Lung (tissue), 12 donors: Measurements from ENCODE around the gene RPL35. TPM values are rescaled to one million over a fixed set of nuclear protein-coding genes. Genes with fewer than 3 reads are reported as not detected.

Experiments
- ATAC-seq: fragments of 200-7000 bp; cut with Tn5 transposase; one replicate; pipeline ENCODE4 v1.9.1; 2020; ENCODE audit warnings: moderate number of reproducible peaks; ENCODE audit not compliant: insufficient read depth, low FRiP score
- DNase-seq, 3 donors: peaks; one replicate each; pipeline ENCODE4 v3.0.0-alpha.2; 2013 to 2017
- H3K27ac ChIP-seq, 2 donors: one replicate each; pipeline ENCODE4 v1.5.1; 2013; ENCODE audit warnings: mild to moderate bottlenecking in 2 of 2, moderate library complexity in 2 of 2, control low read depth in 1 of 2, inconsistent platforms in 1 of 2, low read depth in 1 of 2, low read length in 1 of 2
- H3K27me3 ChIP-seq, 3 donors: one replicate each; pipeline ENCODE4 v1.5.1; 2013; ENCODE audit warnings: low read length in 2 of 3; ENCODE audit not compliant: control insufficient read depth in 3 of 3, insufficient read depth in 3 of 3
- H3K36me3 ChIP-seq, 4 donors: one replicate each; pipeline ENCODE4 v1.5.1; 2013; ENCODE audit warnings: low read length in 4 of 4, mild to moderate bottlenecking in 1 of 4, moderate library complexity in 1 of 4; ENCODE audit not compliant: control insufficient read depth in 4 of 4, insufficient read depth in 4 of 4
- H3K4me1 ChIP-seq, 5 donors: one replicate each; pipeline ENCODE4 v1.5.1; 2013; ENCODE audit warnings: low read length in 5 of 5, mild to moderate bottlenecking in 2 of 5, moderate library complexity in 1 of 5; ENCODE audit not compliant: control insufficient read depth in 5 of 5, insufficient read depth in 5 of 5
- H3K4me3 ChIP-seq: one replicate; pipeline ENCODE4 v1.5.1; 2013; ENCODE audit warnings: mild to moderate bottlenecking, control low read depth, moderate library complexity
- H3K9ac ChIP-seq, 2 donors: one replicate each; pipeline ENCODE4 v1.5.1; 2013; ENCODE audit warnings: low read length in 2 of 2, control low read depth in 1 of 2; ENCODE audit not compliant: insufficient read depth in 1 of 2
- H3K9me3 ChIP-seq, 4 donors: one replicate each; pipeline ENCODE4 v1.5.1; 2013; ENCODE audit warnings: low read length in 3 of 4, mild to moderate bottlenecking in 1 of 4, moderate library complexity in 1 of 4; ENCODE audit not compliant: control insufficient read depth in 4 of 4, insufficient read depth in 3 of 4
- CTCF ChIP-seq: IDR thresholded peaks from 2 replicates; pipeline ENCODE4 v1.5.1; 2012; ENCODE audit warnings: mild to moderate bottlenecking; ENCODE audit errors: control extremely low read depth, extremely low read depth
- WGBS, 2 donors: extraction: QIAGEN DNeasy Blood & Tissue Kit; methylation state at CpG; one replicate each; pipeline ENCODE4 v1.1.7; 2013; 5-methylcytosine and 5-hydroxymethylcytosine counted together
- polyA plus RNA-seq, 2 donors: library from polyadenylated mRNA; stranded (reverse); fragments of 200-250 nt; gene quantifications; one replicate each; pipeline ENCODE4 v1.2.1, GENCODE V29; 2013
- total RNA-seq, 2 donors: library from RNA; depleted of rRNA in 1 of 2; stranded (reverse); fragments of >200 nt in 1 of 2; gene quantifications; one replicate each; pipeline ENCODE4 v1.2.1, GENCODE V29; 2014 to 2021
- donor health status: control.
- donor health status: control.
- donor health status: Bipolar disorder and iron deficiency.
- donor health status: healthy.
- donor health status: DM: yes; HTN: yes; CAD: no.

RPL35 gene
- total and polyA plus RNA-seq, 4 donors: 758 to 5,305 (median 1,775) TPM

GRCh38 chr9:124860582-124861341 lies 995 bp downstream of the RPL35 start:
- Histone ChIP-seq H3K36me3 (peaks cover 17 to 44% (median 29%) of the 10 kb centered on the region in 4 donors), H3K9ac (peak overlapping the region; percentile 80 to 92), H3K27ac (peak overlapping the region in 1 of 2 donors; percentile 93), H3K27me3 (no peaks in the 10 kb centered on the region), H3K4me3 (peak overlapping the region; percentile 92), H3K4me1 (peaks cover 8 to 18% (median 13%) of the 10 kb centered on the region in 5 donors), H3K9me3 (no peaks in the 10 kb centered on the region)
- ATAC-seq (no peak), DNase-seq (no peak)
- WGBS, 2 donors: 11 to 13% methylated on average over 12 of the region's 12 CpGs
- TF ChIP-seq CTCF: no peak

- Histone ChIP-seq H3K4me3 (peak overlapping the region; percentile 1), H3K36me3 (peaks cover 17 to 44% (median 29%) of the 10 kb centered on the region in 4 donors), H3K27ac (no peak overlapping the region), H3K9ac (peak overlapping the region; percentile 80 to 92), H3K4me1 (peaks cover 8 to 18% (median 13%) of the 10 kb centered on the region in 5 donors), H3K27me3 (no peaks in the 10 kb centered on the region), H3K9me3 (no peaks in the 10 kb centered on the region)
- no peak for TF ChIP-seq CTCF
- ATAC-seq (no peak), DNase-seq (no peak)
- WGBS, 2 donors: 61 to 62% methylated on average over 10 of the region's 10 CpGs
Measured at GRCh38 chr9:124859803-124860581, 1.8 kb downstream of the RPL35 start.

GRCh38 chr9:124858330-124859046 lies 3.3 kb downstream of the RPL35 start:
- H3K9ac ChIP-seq: no peak overlapping the region
- TF ChIP-seq CTCF: no peak

More at GRCh38 chr9:124858330-124859046, 3.3 kb downstream of the RPL35 start:
- DNase-seq (no peak), ATAC-seq (no peak)
- Histone ChIP-seq H3K36me3 (peaks cover 17 to 44% (median 29%) of the 10 kb centered on the region in 4 donors), H3K4me1 (peaks cover 8 to 18% (median 13%) of the 10 kb centered on the region in 5 donors), H3K4me3 (no peak overlapping the region), H3K27me3 (no peaks in the 10 kb centered on the region), H3K27ac (no peak overlapping the region), H3K9me3 (no peaks in the 10 kb centered on the region)
- 82 to 86% methylated on average over 9 of the region's 9 CpGs for WGBS, 2 donors
